GM23338 (cell line): Measurements from ENCODE around the gene NNAT. TPM values are rescaled to one million over a fixed set of nuclear protein-coding genes. Genes with fewer than 3 reads are reported as not detected.

Source experiments
- ATAC-seq: fragments of 200-7000 bp; cut with Tn5 transposase; 3 replicates; pipeline ENCODE4 v1.9.1; 2020
- DNase-seq: peaks from one replicate; pipeline ENCODE4 v3.0.0-alpha.2; 2015; ENCODE audit warnings: low spot score
- H2AFZ ChIP-seq: fragments of 200-600 bp; sonication (generic); 2 replicates; pipeline ENCODE4 v1.8.0; 2016; ENCODE audit warnings: antibody characterized with exemption, mild to moderate bottlenecking, moderate library complexity
- H3F3A ChIP-seq: fragments of 200-600 bp; sonication (generic); replicated peaks from 2 replicates; pipeline ENCODE4 v1.8.0; 2017; ENCODE audit warnings: antibody characterized with exemption, mixed run types, low read depth
- H3K27ac ChIP-seq: fragments of 200-600 bp; sonication (generic); 2 replicates; pipeline ENCODE4 v1.6.1; 2016; ENCODE audit warnings: low read depth
- H3K27me3 ChIP-seq: fragments of 200-600 bp; sonication (generic); 2 replicates; pipeline ENCODE4 v1.8.0; 2016; ENCODE audit warnings: mild to moderate bottlenecking, mixed run types, moderate library complexity; ENCODE audit not compliant: insufficient read depth
- H3K36me3 ChIP-seq: fragments of 200-600 bp; sonication (generic); 2 replicates; pipeline ENCODE4 v1.8.0; 2016; ENCODE audit warnings: mild to moderate bottlenecking; ENCODE audit not compliant: insufficient read depth
- H3K4me1 ChIP-seq: fragments of 200-600 bp; sonication (generic); 2 replicates; pipeline ENCODE4 v1.8.0; 2016; ENCODE audit warnings: mild to moderate bottlenecking, moderate library complexity; ENCODE audit not compliant: insufficient read depth
- H3K4me2 ChIP-seq: fragments of 200-600 bp; sonication (generic); 2 replicates; pipeline ENCODE4 v1.7.1; 2017; ENCODE audit warnings: mixed run types
- H3K4me3 ChIP-seq: fragments of 200-600 bp; sonication (generic); 2 replicates; pipeline ENCODE4 v1.6.1; 2016; ENCODE audit warnings: mixed run types
- H3K79me2 ChIP-seq: fragments of 200-600 bp; sonication (generic); replicated peaks from 2 replicates; pipeline ENCODE4 v1.8.0; 2017; ENCODE audit warnings: mild to moderate bottlenecking; ENCODE audit not compliant: insufficient read depth
- H3K9me2 ChIP-seq: fragments of 200-600 bp; sonication (generic); 2 replicates; pipeline ENCODE4 v1.8.0; 2017; ENCODE audit not compliant: insufficient read depth
- H4K20me1 ChIP-seq: fragments of 200-600 bp; sonication (generic); replicated peaks from 2 replicates; pipeline ENCODE4 v1.8.0; 2017; ENCODE audit warnings: mild to moderate bottlenecking; ENCODE audit not compliant: insufficient read depth
- H3K27ac Mint-ChIP-seq: 2 replicates; pipeline ENCODE4 v1.8.0; 2020; ENCODE audit warnings: inconsistent platforms, mild to moderate bottlenecking, moderate library complexity, mixed read lengths
- H3K27me3 Mint-ChIP-seq: 3 replicates; pipeline ENCODE4 v1.8.0; 2022; ENCODE audit warnings: low read depth, mild to moderate bottlenecking, moderate library complexity, mixed read lengths, inconsistent platforms; ENCODE audit not compliant: insufficient read depth, poor library complexity
- H3K36me3 Mint-ChIP-seq: 3 replicates; pipeline ENCODE4 v1.8.0; 2021; ENCODE audit warnings: low read depth, mild to moderate bottlenecking, inconsistent platforms, moderate library complexity, mixed read lengths
- H3K4me1 Mint-ChIP-seq: 3 replicates; pipeline ENCODE4 v1.8.0; 2020; ENCODE audit warnings: mild to moderate bottlenecking, inconsistent platforms, mixed read lengths
- H3K4me3 Mint-ChIP-seq: 3 replicates; pipeline ENCODE4 v1.8.0; 2021; ENCODE audit warnings: moderate library complexity, mild to moderate bottlenecking, inconsistent platforms, mixed read lengths
- H3K9me3 Mint-ChIP-seq: 3 replicates; pipeline ENCODE4 v1.8.0; 2020; ENCODE audit warnings: moderate library complexity, mild to moderate bottlenecking, inconsistent platforms, mixed read lengths
- CREB1 ChIP-seq: fragments of 250-450 bp; sonication (Bioruptor Pico); IDR thresholded peaks from 2 replicates; pipeline ENCODE4 v1.5.0; 2020; ENCODE audit warnings: low read depth, mild to moderate bottlenecking, moderate library complexity
- CTCF ChIP-seq, 2 experiments: fragments of 200-600 bp in 1 of 2; sonication (generic) in 1 of 2; conservative IDR thresholded peaks; 2 replicates each; pipeline versions ENCODE4 v1.5.1 to v1.6.1; 2016 to 2017; ENCODE audit warnings: antibody characterized with exemption in 2 of 2, low read depth in 2 of 2, mild to moderate bottlenecking in 2 of 2, moderate library complexity in 1 of 2
- JUNB ChIP-seq: IDR thresholded peaks from one replicate; pipeline ENCODE4 v1.6.1; 2016; ENCODE audit warnings: antibody characterized with exemption; ENCODE audit not compliant: unreplicated experiment
- NANOG ChIP-seq: IDR thresholded peaks from 2 replicates; pipeline ENCODE4 v1.6.1; 2016; ENCODE audit warnings: antibody characterized with exemption, borderline replicate concordance
- POLR2AphosphoS5 ChIP-seq: IDR thresholded peaks from 2 replicates; pipeline ENCODE4 v1.6.1; 2016; ENCODE audit warnings: antibody characterized with exemption, low read depth
- REST ChIP-seq: IDR thresholded peaks from one replicate; pipeline ENCODE4 v1.6.1; 2018; ENCODE audit warnings: antibody characterized with exemption; ENCODE audit not compliant: unreplicated experiment
- STAT1 ChIP-seq: IDR thresholded peaks from one replicate; pipeline ENCODE4 v1.6.1; 2016; ENCODE audit warnings: antibody characterized with exemption; ENCODE audit not compliant: unreplicated experiment
- polyA plus RNA-seq: library from polyadenylated mRNA; unstranded; fragments of >200 nt; fragmentation: Nextera tagmentation; extraction: Ambion mirVana; gene quantifications from 2 replicates; pipeline ENCODE4 v1.2.1, GENCODE V29; 2016
- total RNA-seq: library from RNA; depleted of rRNA; stranded (reverse); fragments of >200 nt; shearing (Covaris generic); gene quantifications from 2 replicates; pipeline ENCODE4 v1.2.3, GENCODE V29; 2014

Gene NNAT
- total and polyA plus RNA-seq, 2 experiments from 2014 or later: 4.3 to 4.9 TPM

- DNase-seq: no peak
These were observed 4.0 kb upstream of the NNAT start for GRCh38 chr20:37516811-37517750.

GRCh38 chr20:37518059-37518458, 3.0 kb upstream of the NNAT start:
- peaks cover 78% of the 10 kb centered on the region for H3K79me2 ChIP-seq
- no peaks in the 10 kb centered on the region for H3F3A ChIP-seq
- H3K4me1 ChIP-seq: peaks cover 48% of the 10 kb centered on the region
- H3K4me3 Mint-ChIP-seq: no peak overlapping the region; the same call in 2 of the 3 replicates
- H3K4me2 ChIP-seq: 0 out of 2 replicates have a peak overlapping the region, but pooled peaks have one; percentile 43
- DNase-seq (no peak), ATAC-seq (no peak)
- H4K20me1 ChIP-seq: peaks cover 47% of the 10 kb centered on the region
- H3K36me3 ChIP-seq: peaks cover 9% of the 10 kb centered on the region
- H3K36me3 Mint-ChIP-seq: peaks cover 74% of the 10 kb centered on the region
- H3K9me3 Mint-ChIP-seq: peaks cover 14% of the 10 kb centered on the region
- H3K27ac ChIP-seq: no peak overlapping the region
- no peak overlapping the region for H3K4me3 ChIP-seq
- no peaks in the 10 kb centered on the region for H3K9me2 ChIP-seq
- peaks cover 61% of the 10 kb centered on the region for H3K4me1 Mint-ChIP-seq
- peaks cover 11% of the 10 kb centered on the region for H3K27me3 Mint-ChIP-seq
- H3K27me3 ChIP-seq: no peaks in the 10 kb centered on the region
- no peak overlapping the region for H2AFZ ChIP-seq
- H3K27ac Mint-ChIP-seq: peak overlapping the region; percentile 2; the same call in 1 of the 2 replicates
- TF ChIP-seq NANOG (no peak), POLR2AphosphoS5 (no peak), STAT1 (no peak), CTCF (conservative IDR thresholded peaks at IDR 0.05; ENCODE audit: low read depth in 2 of 2) (no peak), CREB1 (CRISPR knock-in tag) (no peak), JUNB (no peak)

More at GRCh38 chr20:37516811-37517750, 4.0 kb upstream of the NNAT start:
- Histone ChIP-seq H3K4me3 (no peak overlapping the region), H3K27ac (no peak overlapping the region), H2AFZ (no peak overlapping the region), H3K27me3 (no peaks in the 10 kb centered on the region), H3K9me2 (no peaks in the 10 kb centered on the region), H3F3A (no peaks in the 10 kb centered on the region), H3K4me2 (peak overlapping the region; percentile 43; the same call in 1 of the 2 replicates), H3K36me3 (peaks cover 9% of the 10 kb centered on the region), H3K4me1 (peaks cover 45% of the 10 kb centered on the region), H4K20me1 (peaks cover 50% of the 10 kb centered on the region), H3K79me2 (peaks cover 72% of the 10 kb centered on the region)
- TF ChIP-seq REST: no peak
- no peak for TF ChIP-seq STAT1
- TF ChIP-seq POLR2AphosphoS5: no peak
- ATAC-seq: no peak
- peaks cover 72% of the 10 kb centered on the region for H3K36me3 Mint-ChIP-seq
- H3K4me3 Mint-ChIP-seq: no peak overlapping the region; the same call in 2 of the 3 replicates
- peaks cover 14% of the 10 kb centered on the region for H3K9me3 Mint-ChIP-seq
- H3K27ac Mint-ChIP-seq: no peak overlapping the region; the same call in 1 of the 2 replicates
- H3K27me3 Mint-ChIP-seq: peaks cover 11% of the 10 kb centered on the region
- H3K4me1 Mint-ChIP-seq: peaks cover 56% of the 10 kb centered on the region
